NB4 (cell line): ENCODE data around the gene MMS22L.

Source experiments
- DNase-seq: peaks from one replicate; pipeline ENCODE4 v3.0.0; 2010; ENCODE audit warnings: low read depth
- H3K4me3 ChIP-seq: one replicate; pipeline ENCODE4 v1.5.1; 2011; ENCODE audit warnings: mild to moderate bottlenecking, low read depth, low read length, moderate library complexity
- MYC ChIP-seq: IDR thresholded peaks from 2 replicates; pipeline ENCODE4 v1.6.1; 2011; ENCODE audit warnings: low read depth, low read length
- POLR2A ChIP-seq: IDR thresholded peaks from 2 replicates; pipeline ENCODE4 v1.6.1; 2011; ENCODE audit warnings: mild to moderate bottlenecking; ENCODE audit not compliant: insufficient read length; ENCODE audit errors: extremely low read depth
- TF ChIP-seq, protein P1 (sequence below): IDR thresholded peaks from one replicate; pipeline ENCODE4 v1.5.1; 2012; ENCODE audit warnings: low read depth, low read length
- TF ChIP-seq, protein P2 (sequence below): IDR thresholded peaks from 2 replicates; pipeline ENCODE4 v1.6.1; 2011; ENCODE audit warnings: low read depth, low read length

Gene MMS22L

DNA sequence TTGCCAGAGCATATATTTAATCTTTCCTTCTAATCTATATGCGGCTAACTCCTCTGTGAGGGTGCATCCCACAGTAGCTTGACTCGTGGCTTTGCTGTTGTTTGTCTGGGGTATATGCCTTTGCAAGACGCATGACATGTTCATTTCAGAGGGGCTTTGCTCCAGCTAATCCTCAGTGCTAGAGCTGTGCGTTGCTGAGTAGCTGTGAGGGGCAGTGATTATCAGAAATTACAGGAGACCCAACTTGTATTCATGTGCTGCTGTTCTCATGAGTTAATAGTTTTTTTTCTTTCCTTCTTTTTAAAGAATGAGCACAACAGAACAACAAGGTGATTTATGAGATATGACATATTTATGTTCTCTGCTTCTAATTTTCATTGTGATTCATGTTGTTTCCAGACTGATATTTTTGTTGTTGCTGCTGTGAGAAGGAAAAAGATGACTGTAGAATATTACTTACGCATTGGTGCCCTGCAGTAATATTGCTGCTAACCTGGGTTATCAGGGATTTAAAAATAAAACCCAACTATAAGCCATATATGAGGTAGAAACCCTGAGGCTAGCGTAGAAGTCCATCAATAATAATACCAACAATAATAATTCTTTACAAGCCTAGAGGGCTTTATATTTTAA lies 190.2 kb downstream of the MMS22L start:
- TF ChIP-seq, protein P1, sequence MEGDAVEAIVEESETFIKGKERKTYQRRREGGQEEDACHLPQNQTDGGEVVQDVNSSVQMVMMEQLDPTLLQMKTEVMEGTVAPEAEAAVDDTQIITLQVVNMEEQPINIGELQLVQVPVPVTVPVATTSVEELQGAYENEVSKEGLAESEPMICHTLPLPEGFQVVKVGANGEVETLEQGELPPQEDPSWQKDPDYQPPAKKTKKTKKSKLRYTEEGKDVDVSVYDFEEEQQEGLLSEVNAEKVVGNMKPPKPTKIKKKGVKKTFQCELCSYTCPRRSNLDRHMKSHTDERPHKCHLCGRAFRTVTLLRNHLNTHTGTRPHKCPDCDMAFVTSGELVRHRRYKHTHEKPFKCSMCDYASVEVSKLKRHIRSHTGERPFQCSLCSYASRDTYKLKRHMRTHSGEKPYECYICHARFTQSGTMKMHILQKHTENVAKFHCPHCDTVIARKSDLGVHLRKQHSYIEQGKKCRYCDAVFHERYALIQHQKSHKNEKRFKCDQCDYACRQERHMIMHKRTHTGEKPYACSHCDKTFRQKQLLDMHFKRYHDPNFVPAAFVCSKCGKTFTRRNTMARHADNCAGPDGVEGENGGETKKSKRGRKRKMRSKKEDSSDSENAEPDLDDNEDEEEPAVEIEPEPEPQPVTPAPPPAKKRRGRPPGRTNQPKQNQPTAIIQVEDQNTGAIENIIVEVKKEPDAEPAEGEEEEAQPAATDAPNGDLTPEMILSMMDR, result no peak
- TF ChIP-seq POLR2A (no peak), MYC (no peak)
- TF ChIP-seq, protein P2, sequence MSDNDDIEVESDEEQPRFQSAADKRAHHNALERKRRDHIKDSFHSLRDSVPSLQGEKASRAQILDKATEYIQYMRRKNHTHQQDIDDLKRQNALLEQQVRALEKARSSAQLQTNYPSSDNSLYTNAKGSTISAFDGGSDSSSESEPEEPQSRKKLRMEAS, result no peak
- H3K4me3 ChIP-seq, result no peak overlapping the region
- DNase-seq, result no peak
